ENCODE measurements around the gene SH3TC2.

The SH3TC2 gene

DNA sequence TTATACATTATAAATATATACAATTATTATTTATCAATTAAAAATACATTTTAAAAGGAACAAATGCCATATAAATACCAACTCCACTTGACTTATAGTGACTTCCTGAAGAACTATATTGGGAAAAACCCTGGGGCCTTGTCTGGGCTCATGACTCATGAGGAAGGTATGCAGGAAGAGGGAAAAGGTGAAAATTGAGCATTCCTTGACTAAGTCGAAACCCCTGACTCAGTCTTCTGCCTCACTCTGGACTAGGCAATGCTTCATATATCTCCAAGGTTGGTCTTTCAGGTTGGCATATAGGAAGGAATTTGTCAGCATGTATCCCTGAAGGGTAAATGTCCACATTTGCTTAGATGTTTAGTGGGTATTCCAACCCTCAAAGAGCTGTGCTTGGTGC lies 78.5 kb downstream of the SH3TC2 start:
- no peak overlapping the region for H3K9ac ChIP-seq (ENCODE audit: low read length in 5 of 5)
- peaks cover 0 to 10% (median 4%) of the 10 kb centered on the region in 5 donors for H3K4me1 ChIP-seq (ENCODE audit: control insufficient read depth in 5 of 5, insufficient read depth in 5 of 5, low read length in 5 of 5)
- no peaks in the 10 kb centered on the region for H3K36me3 ChIP-seq (ENCODE audit: control insufficient read depth in 5 of 5, insufficient read depth in 5 of 5, low read length in 5 of 5)
- no peak overlapping the region for H3K27ac ChIP-seq (ENCODE audit: low read depth, low read length)
- H3K27me3 ChIP-seq (ENCODE audit: control insufficient read depth in 5 of 5, insufficient read depth in 4 of 5, low read length in 5 of 5) = no peaks in the 10 kb centered on the region
- no peaks in the 10 kb centered on the region for H3K9me3 ChIP-seq (ENCODE audit: control insufficient read depth in 5 of 5, low read length in 5 of 5)
- H3K4me3 ChIP-seq (ENCODE audit: low read depth in 1 of 5, low read length in 5 of 5) = no peak overlapping the region

GRCh38 chr5:148981353-148981752 lies 81.5 kb downstream of the SH3TC2 start:
- H3K27ac ChIP-seq (ENCODE audit: low read depth, low read length) = no peak overlapping the region

GRCh38 chr5:148980731-148981130 lies 82.1 kb downstream of the SH3TC2 start:
- no peaks in the 10 kb centered on the region for H3K9me3 ChIP-seq (ENCODE audit: control insufficient read depth in 5 of 5, low read length in 5 of 5)
- H3K4me3 ChIP-seq (ENCODE audit: low read depth in 1 of 5, low read length in 5 of 5) = no peak overlapping the region
- H3K4me1 ChIP-seq (ENCODE audit: control insufficient read depth in 5 of 5, insufficient read depth in 5 of 5, low read length in 5 of 5) = peaks cover 0 to 10% (median 5%) of the 10 kb centered on the region in 5 donors
- no peaks in the 10 kb centered on the region for H3K27me3 ChIP-seq (ENCODE audit: control insufficient read depth in 5 of 5, insufficient read depth in 4 of 5, low read length in 5 of 5)
- H3K36me3 ChIP-seq (ENCODE audit: control insufficient read depth in 5 of 5, insufficient read depth in 5 of 5, low read length in 5 of 5) = no peaks in the 10 kb centered on the region
- no peak overlapping the region for H3K9ac ChIP-seq (ENCODE audit: low read length in 5 of 5)
- no peak overlapping the region for H3K27ac ChIP-seq (ENCODE audit: low read depth, low read length)

More at GRCh38 chr5:148981353-148981752, 81.5 kb downstream of the SH3TC2 start:
- no peaks in the 10 kb centered on the region for H3K36me3 ChIP-seq (ENCODE audit: control insufficient read depth in 5 of 5, insufficient read depth in 5 of 5, low read length in 5 of 5)
- no peaks in the 10 kb centered on the region for H3K27me3 ChIP-seq (ENCODE audit: control insufficient read depth in 5 of 5, insufficient read depth in 4 of 5, low read length in 5 of 5)
- H3K9ac ChIP-seq (ENCODE audit: low read length in 5 of 5) = no peak overlapping the region
- H3K4me1 ChIP-seq (ENCODE audit: control insufficient read depth in 5 of 5, insufficient read depth in 5 of 5, low read length in 5 of 5) = peaks cover 0 to 10% (median 5%) of the 10 kb centered on the region in 5 donors
- no peaks in the 10 kb centered on the region for H3K9me3 ChIP-seq (ENCODE audit: control insufficient read depth in 5 of 5, low read length in 5 of 5)
- H3K4me3 ChIP-seq (ENCODE audit: low read depth in 1 of 5, low read length in 5 of 5) = no peak overlapping the region

- H3K4me1 ChIP-seq (ENCODE audit: control insufficient read depth in 5 of 5, insufficient read depth in 5 of 5, low read length in 5 of 5) = peaks cover 0 to 15% (median 7%) of the 10 kb centered on the region in 5 donors
- no peaks in the 10 kb centered on the region for H3K9me3 ChIP-seq (ENCODE audit: control insufficient read depth in 5 of 5, low read length in 5 of 5)
- H3K27ac ChIP-seq (ENCODE audit: low read depth, low read length) = no peak overlapping the region
- no peaks in the 10 kb centered on the region for H3K36me3 ChIP-seq (ENCODE audit: control insufficient read depth in 5 of 5, insufficient read depth in 5 of 5, low read length in 5 of 5)
- H3K27me3 ChIP-seq (ENCODE audit: control insufficient read depth in 5 of 5, insufficient read depth in 4 of 5, low read length in 5 of 5) = no peaks in the 10 kb centered on the region
- peak overlapping the region in 1 of 5 donors; percentile 6 for H3K9ac ChIP-seq (ENCODE audit: low read length in 5 of 5)
- H3K4me3 ChIP-seq (ENCODE audit: low read depth in 1 of 5, low read length in 5 of 5) = no peak overlapping the region
These were observed 83.7 kb downstream of the SH3TC2 start for GRCh38 chr5:148979083-148979723.

GRCh38 chr5:148978370-148979082 lies 84.3 kb downstream of the SH3TC2 start:
- Histone ChIP-seq H3K27ac (ENCODE audit: low read depth, low read length) (no peak overlapping the region), H3K27me3 (ENCODE audit: control insufficient read depth in 5 of 5, insufficient read depth in 4 of 5, low read length in 5 of 5) (no peaks in the 10 kb centered on the region), H3K9ac (ENCODE audit: low read length in 5 of 5) (no peak overlapping the region), H3K4me3 (ENCODE audit: low read depth in 1 of 5, low read length in 5 of 5) (no peak overlapping the region), H3K4me1 (ENCODE audit: control insufficient read depth in 5 of 5, insufficient read depth in 5 of 5, low read length in 5 of 5) (peaks cover 0 to 22% (median 11%) of the 10 kb centered on the region in 5 donors), H3K9me3 (ENCODE audit: control insufficient read depth in 5 of 5, low read length in 5 of 5) (no peaks in the 10 kb centered on the region), H3K36me3 (ENCODE audit: control insufficient read depth in 5 of 5, insufficient read depth in 5 of 5, low read length in 5 of 5) (no peaks in the 10 kb centered on the region)

GRCh38 chr5:148976569-148977381 lies 86.1 kb downstream of the SH3TC2 start:
- H3K36me3 ChIP-seq (ENCODE audit: control insufficient read depth in 5 of 5, insufficient read depth in 5 of 5, low read length in 5 of 5) = no peaks in the 10 kb centered on the region
- no peaks in the 10 kb centered on the region for H3K9me3 ChIP-seq (ENCODE audit: control insufficient read depth in 5 of 5, low read length in 5 of 5)
- no peak overlapping the region for H3K4me3 ChIP-seq (ENCODE audit: low read depth in 1 of 5, low read length in 5 of 5)
- no peak overlapping the region for H3K9ac ChIP-seq (ENCODE audit: low read length in 5 of 5)
- H3K4me1 ChIP-seq (ENCODE audit: control insufficient read depth in 5 of 5, insufficient read depth in 5 of 5, low read length in 5 of 5) = peaks cover 8 to 38% (median 23%) of the 10 kb centered on the region in 5 donors
- no peak overlapping the region for H3K27ac ChIP-seq (ENCODE audit: low read depth, low read length)
- H3K27me3 ChIP-seq (ENCODE audit: control insufficient read depth in 5 of 5, insufficient read depth in 4 of 5, low read length in 5 of 5) = no peaks in the 10 kb centered on the region

- H3K4me3 ChIP-seq (ENCODE audit: low read depth in 1 of 5, low read length in 5 of 5) = no peak overlapping the region
- H3K9ac ChIP-seq (ENCODE audit: low read length in 5 of 5) = no peak overlapping the region
- no peak overlapping the region for H3K27ac ChIP-seq (ENCODE audit: low read depth, low read length)
- H3K27me3 ChIP-seq (ENCODE audit: control insufficient read depth in 5 of 5, insufficient read depth in 4 of 5, low read length in 5 of 5) = no peaks in the 10 kb centered on the region
- peaks cover 8 to 44% (median 33%) of the 10 kb centered on the region in 5 donors for H3K4me1 ChIP-seq (ENCODE audit: control insufficient read depth in 5 of 5, insufficient read depth in 5 of 5, low read length in 5 of 5)
- no peaks in the 10 kb centered on the region for H3K9me3 ChIP-seq (ENCODE audit: control insufficient read depth in 5 of 5, low read length in 5 of 5)
- no peaks in the 10 kb centered on the region for H3K36me3 ChIP-seq (ENCODE audit: control insufficient read depth in 5 of 5, insufficient read depth in 5 of 5, low read length in 5 of 5)
These were observed 88.1 kb downstream of the SH3TC2 start for GRCh38 chr5:148974642-148975327.

DNA sequence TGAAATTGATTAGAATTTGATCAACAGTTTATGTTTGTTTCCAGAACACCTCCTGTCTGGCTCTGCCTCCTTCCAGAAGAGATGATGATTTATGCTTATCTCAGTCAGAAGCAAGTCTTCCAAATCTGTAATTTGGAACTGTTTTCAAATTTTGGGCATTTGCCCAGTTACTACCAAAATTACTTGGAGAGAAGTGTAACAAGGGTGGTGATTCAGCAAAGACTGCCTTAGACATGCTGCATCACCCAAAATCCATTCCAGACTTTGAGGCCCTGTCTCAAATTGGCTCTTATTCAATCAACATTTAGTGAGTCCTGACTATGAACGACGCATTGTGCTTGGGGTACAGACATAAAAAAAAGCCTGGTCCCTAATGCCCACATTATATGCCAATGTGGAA lies 89.4 kb downstream of the SH3TC2 start:
- no peaks in the 10 kb centered on the region for H3K36me3 ChIP-seq (ENCODE audit: control insufficient read depth in 5 of 5, insufficient read depth in 5 of 5, low read length in 5 of 5)
- no peaks in the 10 kb centered on the region for H3K9me3 ChIP-seq (ENCODE audit: control insufficient read depth in 5 of 5, low read length in 5 of 5)
- H3K27ac ChIP-seq (ENCODE audit: low read depth, low read length) = peak overlapping the region; percentile 68
- no peaks in the 10 kb centered on the region for H3K27me3 ChIP-seq (ENCODE audit: control insufficient read depth in 5 of 5, insufficient read depth in 4 of 5, low read length in 5 of 5)
- H3K9ac ChIP-seq (ENCODE audit: low read length in 5 of 5) = peak overlapping the region in 2 of 5 donors; percentile 23 to 52
- no peak overlapping the region for H3K4me3 ChIP-seq (ENCODE audit: low read depth in 1 of 5, low read length in 5 of 5)
- peaks cover 8 to 49% (median 34%) of the 10 kb centered on the region in 5 donors for H3K4me1 ChIP-seq (ENCODE audit: control insufficient read depth in 5 of 5, insufficient read depth in 5 of 5, low read length in 5 of 5)

DNA sequence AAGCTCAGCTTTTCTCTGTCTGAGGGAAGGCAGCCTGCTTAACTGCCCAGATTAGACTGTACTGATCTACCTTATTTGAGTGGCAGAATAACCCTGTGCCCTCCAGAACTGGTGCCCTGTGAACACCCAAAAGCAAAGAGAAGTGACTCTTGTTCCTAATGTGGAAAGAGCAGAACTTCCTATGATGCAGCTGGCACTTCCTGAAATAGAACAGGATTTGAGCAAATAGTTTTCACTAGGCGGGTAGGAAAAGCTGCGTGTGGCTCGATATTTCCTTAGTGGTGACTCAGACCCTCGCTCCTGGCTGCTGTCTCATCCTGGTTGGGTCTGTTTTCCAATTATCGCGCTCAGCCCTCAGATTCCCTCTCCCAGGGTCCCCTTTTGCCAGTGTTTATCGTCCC lies 89.9 kb downstream of the SH3TC2 start:
- no peaks in the 10 kb centered on the region for H3K27me3 ChIP-seq (ENCODE audit: control insufficient read depth in 5 of 5, insufficient read depth in 4 of 5, low read length in 5 of 5)

More for the DNA sequence above, 89.9 kb downstream of the SH3TC2 start:
- Histone ChIP-seq H3K4me1 (ENCODE audit: control insufficient read depth in 5 of 5, insufficient read depth in 5 of 5, low read length in 5 of 5) (peaks cover 8 to 49% (median 35%) of the 10 kb centered on the region in 5 donors), H3K9me3 (ENCODE audit: control insufficient read depth in 5 of 5, low read length in 5 of 5) (no peaks in the 10 kb centered on the region), H3K4me3 (ENCODE audit: low read depth in 1 of 5, low read length in 5 of 5) (no peak overlapping the region), H3K27ac (ENCODE audit: low read depth, low read length) (peak overlapping the region; percentile 68), H3K9ac (ENCODE audit: low read length in 5 of 5) (peak overlapping the region in 4 of 5 donors; percentile 16 to 71 (median 39)), H3K36me3 (ENCODE audit: control insufficient read depth in 5 of 5, insufficient read depth in 5 of 5, low read length in 5 of 5) (no peaks in the 10 kb centered on the region)
